NCI-H2107 (cell line): ENCODE measurements around the gene HTR2B.
"Not testable (repeated sequence)": the region's sequence is repeated elsewhere in the genome, so short reads cannot be mapped to it uniquely, and the experiment has no call there.

ENCODE experiments used
- DNase-seq: peaks from one replicate; lab custom pipeline; 2025; lab: John Stamatoyannopoulos, UW

HTR2B gene

GRCh38 chr2:231124838-231125568 is at the start of gene HTR2B:
TSS of gene HTR2B (minus strand) at chr2:231125042. CDS start at chr2:231123764, 1,278 bp downstream.
- DNase-seq = no peak

DNA sequence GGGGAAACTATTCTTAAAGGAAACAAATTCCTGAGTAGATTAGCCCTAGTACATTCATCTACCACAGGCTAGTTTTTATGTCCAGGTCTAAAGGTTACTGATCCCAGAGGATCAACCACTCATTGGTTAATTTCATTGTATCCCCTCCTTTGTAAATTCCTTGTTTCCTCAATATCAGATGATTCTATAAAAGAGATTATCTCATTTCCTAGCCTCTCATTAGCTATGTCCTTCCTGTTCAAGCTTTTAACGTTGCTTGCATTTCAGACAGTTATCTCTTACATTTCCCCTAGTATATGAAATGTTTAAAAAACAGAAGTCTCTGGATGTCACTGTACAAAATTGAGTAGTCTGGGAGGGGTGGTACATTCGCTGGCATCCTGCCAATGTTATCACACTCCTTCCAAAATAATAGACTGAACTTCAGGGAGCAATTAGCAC is 49.4 kb upstream of the HTR2B start:
- DNase-seq = no peak

GRCh38 chr2:231172025-231172424 is 47.2 kb upstream of the HTR2B start:
- no peak for DNase-seq

- DNase-seq = no peak
These were observed 45.2 kb upstream of the HTR2B start for GRCh38 chr2:231170055-231170454.

DNA sequence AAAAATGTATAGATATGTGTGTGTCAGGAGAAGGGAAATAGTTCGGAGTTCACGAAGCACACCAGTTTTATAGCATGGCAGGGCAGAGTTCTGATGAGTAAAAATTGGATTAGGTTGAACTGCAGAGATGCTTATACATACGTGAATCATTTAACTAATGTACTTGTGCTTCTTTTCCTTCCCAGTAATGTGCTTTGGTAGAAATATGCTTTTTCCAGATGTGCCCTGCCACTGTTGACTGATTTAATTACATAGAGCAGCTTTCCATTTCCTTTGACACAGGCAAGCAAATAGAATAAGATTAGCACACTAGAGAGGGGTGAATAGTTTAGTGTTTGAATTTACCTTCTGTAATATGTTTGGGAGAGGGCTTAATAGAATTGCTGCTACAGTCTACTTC is 44.6 kb upstream of the HTR2B start:
- no peak for DNase-seq

GRCh38 chr2:231168460-231169139 is 43.8 kb upstream of the HTR2B start:
- no peak for DNase-seq

GRCh38 chr2:231167745-231168459 is 43.1 kb upstream of the HTR2B start:
- no peak for DNase-seq

GRCh38 chr2:231163414-231164095 is 38.7 kb upstream of the HTR2B start:
- no peak for DNase-seq

GRCh38 chr2:231163011-231163410 is 38.2 kb upstream of the HTR2B start:
- DNase-seq = no peak

DNA sequence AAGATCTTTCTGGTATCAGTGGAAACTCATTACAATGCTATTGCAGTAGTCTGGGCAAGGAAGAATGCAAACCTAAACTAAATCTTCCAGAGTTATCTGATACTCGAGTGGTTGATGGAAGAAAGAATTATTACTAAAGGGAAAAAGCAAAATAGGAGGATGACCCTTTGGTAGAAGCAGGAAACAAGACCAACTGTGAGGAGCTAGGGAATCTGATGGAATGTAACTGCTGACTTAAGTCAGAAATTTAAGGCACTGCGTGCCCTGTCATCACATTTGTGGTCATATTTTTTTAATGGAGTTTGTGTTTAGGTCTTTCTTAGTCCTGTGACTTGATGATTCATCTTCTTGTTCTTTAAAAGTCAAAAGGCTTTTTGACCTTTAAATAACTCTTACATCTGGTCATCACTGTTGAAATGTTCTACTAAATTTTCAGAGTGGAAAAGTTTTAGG is 37.1 kb upstream of the HTR2B start:
- DNase-seq = no peak

DNA sequence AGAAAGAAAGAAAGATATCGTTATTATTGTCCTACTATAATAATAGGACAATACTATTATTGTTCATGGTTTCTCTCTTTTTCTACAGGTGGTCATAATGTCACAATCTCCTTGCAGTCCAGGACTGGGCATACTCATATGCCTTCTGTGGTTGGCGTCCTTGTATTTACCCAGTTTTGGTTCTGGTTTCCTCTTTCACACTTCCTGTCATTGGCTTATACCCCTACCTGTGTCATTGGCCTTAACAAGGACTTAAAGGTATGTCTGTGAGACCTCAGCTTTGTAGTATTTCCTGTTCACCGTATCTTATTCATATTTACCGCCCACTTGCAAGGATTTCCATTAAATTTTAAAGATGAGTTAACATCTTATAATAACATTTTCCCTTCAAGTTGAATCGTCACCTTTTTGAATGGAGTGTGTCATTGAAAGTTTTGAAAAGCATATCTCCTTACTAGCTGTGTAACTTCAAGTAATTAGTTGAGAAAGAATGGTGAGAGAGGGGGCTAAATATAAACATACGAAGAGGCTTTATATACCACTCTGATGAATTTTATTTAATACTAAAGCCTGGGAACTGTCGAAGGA is 36.5 kb upstream of the HTR2B start:
- DNase-seq = no peak

DNA sequence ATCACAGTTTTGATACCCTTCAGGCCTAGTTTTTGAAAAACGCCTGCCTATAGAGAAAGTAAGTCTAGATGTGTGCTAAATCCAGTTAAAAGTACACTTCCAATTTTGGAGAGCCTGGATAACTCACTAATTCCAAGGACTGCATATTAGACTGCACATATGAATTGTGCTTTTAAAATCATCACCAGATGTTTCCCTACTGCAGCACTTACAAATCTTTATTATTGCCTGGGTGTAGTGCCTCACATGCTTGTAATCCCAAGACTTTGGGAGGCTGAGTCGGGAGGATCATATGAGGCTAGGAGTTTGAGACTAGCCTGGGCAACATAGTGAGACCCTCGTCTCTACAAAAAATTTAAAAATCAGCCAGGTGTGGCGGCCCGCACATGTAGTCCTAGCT is 35.9 kb upstream of the HTR2B start:
- no peak for DNase-seq

GRCh38 chr2:231159306-231159705 is 34.5 kb upstream of the HTR2B start:
- DNase-seq = no peak

DNA sequence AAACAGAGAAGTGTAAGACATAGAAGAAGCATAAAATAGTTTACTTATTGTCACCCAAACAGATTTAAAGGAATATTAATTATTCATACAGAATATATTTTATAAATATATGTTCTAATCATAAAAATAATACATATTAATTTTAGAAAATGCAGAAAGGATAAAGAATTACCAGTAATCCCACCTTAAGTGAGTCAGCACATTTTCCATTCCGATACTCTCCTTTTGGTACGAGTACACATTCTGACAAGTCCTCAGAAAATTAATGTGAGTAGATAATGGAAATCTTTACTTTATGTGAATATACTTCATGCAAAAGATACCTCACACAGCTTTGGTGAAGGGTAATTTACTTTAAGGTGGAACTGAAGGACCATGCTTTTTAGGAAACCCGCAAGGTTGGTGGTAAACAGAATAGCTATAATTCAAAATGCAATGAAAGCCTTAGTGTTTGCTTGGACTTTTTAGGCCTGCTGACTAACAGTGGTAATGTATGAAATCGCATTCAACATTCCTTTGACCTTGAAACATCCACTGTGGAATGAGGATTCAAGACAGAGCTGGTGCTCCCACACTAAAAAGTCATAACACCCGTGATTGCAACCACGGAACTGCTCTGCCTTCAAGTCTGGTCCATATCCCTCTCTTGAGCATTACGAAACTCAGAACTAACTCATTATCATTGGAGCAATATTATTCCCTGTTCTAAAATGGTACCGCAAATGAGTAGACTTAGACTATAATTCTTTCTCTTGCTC is 28.1 kb upstream of the HTR2B start:
- no peak for DNase-seq

GRCh38 chr2:231146665-231147064 is 21.8 kb upstream of the HTR2B start:
- no peak for DNase-seq

GRCh38 chr2:231144896-231145295 is 20.1 kb upstream of the HTR2B start:
- no peak for DNase-seq

DNA sequence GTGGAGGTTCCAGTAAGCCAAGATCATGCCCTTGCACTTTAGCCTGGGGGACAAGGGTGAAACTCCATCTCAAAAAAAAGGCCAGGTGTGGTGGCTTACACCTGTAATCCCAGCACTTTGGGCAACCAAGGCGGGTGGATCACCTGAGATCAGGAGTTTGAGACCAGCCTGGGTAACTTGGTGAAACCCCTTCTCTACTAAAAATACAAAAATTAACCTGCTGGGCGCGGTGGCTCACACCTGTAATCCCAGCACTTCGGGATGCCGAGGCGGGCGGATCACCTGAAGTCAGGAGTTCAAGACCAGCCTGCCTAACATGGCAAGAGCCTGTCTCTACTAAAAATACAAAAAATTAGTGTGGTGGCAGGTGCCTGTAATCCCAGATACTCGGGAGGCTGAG is 16.0 kb upstream of the HTR2B start:
- not testable (repeated sequence) for DNase-seq

DNA sequence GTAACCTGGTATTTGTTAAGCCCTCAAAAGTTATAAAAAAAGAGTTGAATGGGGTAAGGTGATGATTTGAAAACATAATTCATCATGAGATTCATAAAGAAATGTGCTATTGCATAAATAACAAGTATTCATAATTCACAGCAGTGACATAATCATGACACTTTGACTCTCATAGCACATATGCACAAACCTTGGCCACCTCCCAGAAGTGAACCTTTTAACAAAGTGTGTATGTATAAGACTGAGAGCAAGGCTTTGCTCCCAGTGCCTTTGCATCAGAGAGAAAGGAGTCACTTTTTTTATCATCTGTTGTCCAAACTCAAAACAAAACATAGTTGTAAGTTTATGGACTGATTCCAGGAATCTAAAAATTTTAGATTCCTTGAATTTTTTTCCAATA is 15.0 kb upstream of the HTR2B start:
- DNase-seq = no peak

DNA sequence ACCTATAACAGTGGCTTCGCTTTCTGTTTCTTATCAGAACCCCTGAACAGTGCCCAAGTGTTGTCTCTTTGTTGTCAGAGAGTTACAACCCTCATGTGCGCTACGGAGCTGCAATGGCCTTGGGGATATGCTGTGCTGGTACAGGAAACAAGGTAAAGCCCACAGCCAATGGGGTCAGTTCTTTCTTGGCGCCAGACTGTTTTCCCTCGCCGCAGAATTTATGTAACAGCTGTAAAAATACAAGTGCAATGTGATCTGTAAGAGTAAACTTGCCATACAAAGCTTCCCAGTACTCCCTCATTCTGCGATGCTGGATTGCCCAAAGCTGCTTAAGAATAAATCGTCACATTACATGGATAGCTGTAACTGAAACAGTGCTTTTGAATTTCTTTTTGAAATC is 13.9 kb upstream of the HTR2B start:
- peak; percentile 73 for DNase-seq

DNA sequence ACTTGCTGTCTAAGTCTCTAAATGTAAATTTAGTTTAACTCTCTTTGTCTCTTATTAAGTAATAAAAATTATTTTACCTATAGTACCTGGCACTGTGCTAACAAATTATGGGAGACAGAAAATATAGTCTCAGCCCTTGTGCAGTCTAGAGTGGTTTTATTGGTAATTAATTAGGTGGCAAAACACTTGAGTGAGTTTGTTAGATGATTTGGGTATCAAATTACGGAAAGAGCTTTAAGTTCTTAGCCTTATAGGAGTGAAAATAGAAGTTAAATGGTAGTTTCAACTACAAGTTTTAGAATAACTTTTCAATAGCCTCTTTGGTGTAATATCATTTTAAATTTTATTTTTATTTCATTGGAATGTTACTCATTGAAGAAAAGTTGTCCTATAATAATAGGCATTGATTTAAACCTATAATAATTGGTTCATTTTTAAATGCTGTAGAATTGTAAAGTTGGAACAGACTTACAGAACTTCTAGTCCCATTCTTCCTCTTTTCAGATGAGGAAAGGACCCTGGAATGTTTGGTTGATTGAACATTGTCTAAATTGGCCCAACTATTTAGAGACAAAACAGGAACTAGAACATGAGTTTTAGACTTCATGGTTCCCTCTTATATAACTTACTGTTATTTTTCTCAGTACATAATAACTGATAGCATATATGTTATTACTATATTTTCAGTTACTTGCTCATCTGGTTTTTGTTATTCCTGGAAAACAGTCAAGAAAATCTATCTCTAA is 10.2 kb upstream of the HTR2B start:
- no peak for DNase-seq
